OCI-LY7 (cell line): ENCODE data around the gene SESN2. TPM values are rescaled to one million over a fixed set of nuclear protein-coding genes. Genes with fewer than 3 reads are reported as not detected.
"Not testable (repeated sequence)": the region's sequence is repeated elsewhere in the genome, so short reads cannot be mapped to it uniquely, and the experiment has no call there.

Source experiments
- BruUV-seq: library from RNA; stranded (reverse); fragments of 400-500 nt; replicated peaks from 2 replicates; lab custom pipeline; 2021; lab: Mats Ljungman, UMichigan
- CTCF ChIA-PET: fragments of 300-600 bp; sonication (Branson Sonifier 250); formaldehyde crosslinking; loops from one replicate; lab custom pipeline; 2022; ENCODE audit warnings: antibody characterized with exemption; ENCODE audit not compliant: unreplicated experiment; lab: Charles Lee
- POLR2A ChIA-PET: fragments of 300-600 bp; sonication (Branson Sonifier 250); formaldehyde crosslinking; loops from one replicate; lab custom pipeline; 2022; ENCODE audit warnings: antibody characterized with exemption; lab: Charles Lee
- DNase-seq: peaks from one replicate; pipeline ENCODE4 v3.0.0-alpha.2; 2015; ENCODE audit warnings: low spot score
- H2AFZ ChIP-seq: fragments of 200-600 bp; sonication (generic), shearing (Covaris generic); 2 replicates; pipeline ENCODE4 v1.6.1; 2014; ENCODE audit warnings: mild to moderate bottlenecking, antibody characterized with exemption, low read length, moderate library complexity
- H3K27ac ChIP-seq: fragments of 200-600 bp; sonication (generic); 2 replicates; pipeline ENCODE4 v1.5.1; 2014; ENCODE audit warnings: mixed run types, low read depth, mild to moderate bottlenecking, moderate library complexity, low read length, inconsistent platforms; ENCODE audit not compliant: poor library complexity, severe bottlenecking
- H3K36me3 ChIP-seq: fragments of 200-600 bp; sonication (generic); 2 replicates; pipeline ENCODE4 v1.6.1; 2014; ENCODE audit warnings: mild to moderate bottlenecking, antibody characterized with exemption, low read length, moderate library complexity, mixed read lengths; ENCODE audit not compliant: insufficient read depth
- H3K4me1 ChIP-seq: fragments of 200-600 bp; sonication (generic); 2 replicates; pipeline ENCODE4 v1.5.1; 2014; ENCODE audit warnings: mild to moderate bottlenecking, low read length; ENCODE audit not compliant: insufficient read depth, poor library complexity, severe bottlenecking
- H3K4me2 ChIP-seq: fragments of 200-600 bp; sonication (generic); 2 replicates; pipeline ENCODE4 v1.6.1; 2014; ENCODE audit warnings: mild to moderate bottlenecking, low read length
- H3K4me3 ChIP-seq: fragments of 200-600 bp; sonication (generic); 2 replicates; pipeline ENCODE4 v1.5.1; 2014; ENCODE audit warnings: mild to moderate bottlenecking, low read depth, low read length; ENCODE audit not compliant: poor library complexity, severe bottlenecking
- H3K79me2 ChIP-seq: fragments of 200-600 bp; sonication (generic); 2 replicates; pipeline ENCODE4 v1.6.1; 2016; ENCODE audit warnings: low read depth, mild to moderate bottlenecking, low read length, moderate library complexity, mixed read lengths; ENCODE audit not compliant: insufficient read depth
- H3K9me2 ChIP-seq: fragments of 200-600 bp; sonication (generic); 2 replicates; pipeline ENCODE4 v1.6.1; 2016; ENCODE audit warnings: mild to moderate bottlenecking, low read length, mixed read lengths; ENCODE audit not compliant: insufficient read depth
- H3K9me3 ChIP-seq: fragments of 200-600 bp; sonication (generic); 2 replicates; pipeline ENCODE4 v1.6.1; 2014; ENCODE audit warnings: mild to moderate bottlenecking, mixed run types, low read length, mixed read lengths
- H4K20me1 ChIP-seq: fragments of 200-600 bp; sonication (generic); 2 replicates; pipeline ENCODE4 v1.6.1; 2014; ENCODE audit warnings: mild to moderate bottlenecking, antibody characterized with exemption, low read length, moderate library complexity, mixed read lengths; ENCODE audit not compliant: insufficient read depth
- EZH2phosphoT487 ChIP-seq: fragments of 200-600 bp; sonication (generic); IDR thresholded peaks from 2 replicates; pipeline ENCODE4 v1.6.1; 2018; ENCODE audit warnings: low read depth, borderline replicate concordance, mild to moderate bottlenecking, mixed run types, antibody characterized with exemption, low read length, moderate library complexity, mixed read lengths
- intact Hi-C: fragments of 100-400 bp; cut with micrococcal nuclease; formaldehyde crosslinking; loops from one replicate; pipeline ENCODE4 v1.10.0; 2022; ENCODE audit not compliant: unreplicated experiment
- total RNA-seq, 2 experiments: library from RNA; depleted of rRNA in 1 of 2; stranded (reverse); fragments of >200 nt in 1 of 2; shearing (Covaris generic) in 1 of 2; gene quantifications; 2 replicates each; pipeline ENCODE4 v1.2.3, GENCODE V29; 2014 to 2022
- TF ChIP-seq, protein P1 (sequence below): fragments of 200-600 bp; sonication (generic); conservative IDR thresholded peaks from 2 replicates; pipeline ENCODE4 v1.5.1; 2014; ENCODE audit warnings: mild to moderate bottlenecking, antibody characterized with exemption, low read length, moderate library complexity, mixed read lengths

The SESN2 gene
- total RNA-seq, 2 experiments from 2014 or later: 22.8 to 41.2 TPM

- ChIA-PET CTCF (no interaction called here), POLR2A (interaction anchor here (0.5 to 2.5 kb wide), 8 partner anchors 9 to 383 kb away, joined by 3 to 14 read pairs (median 4); no protein-coding TSS in a partner anchor)
- DNase-seq: peak; percentile 31
- H4K20me1 ChIP-seq: no peaks in the 10 kb centered on the region
- H3K36me3 ChIP-seq: peaks cover 11% of the 10 kb centered on the region
- peaks cover 37% of the 10 kb centered on the region for H3K4me1 ChIP-seq
- peaks cover 14% of the 10 kb centered on the region; the same call in 1 of the 2 replicates for H3K79me2 ChIP-seq
- peak overlapping the region; percentile 38; the same call in 1 of the 2 replicates for H2AFZ ChIP-seq
- H3K27ac ChIP-seq: peak overlapping the region; percentile 61
- H3K9me2 ChIP-seq: no peaks in the 10 kb centered on the region
- no peaks in the 10 kb centered on the region for H3K9me3 ChIP-seq
- peak overlapping the region; percentile 60 for H3K4me2 ChIP-seq
- intact Hi-C loops: no loop called here
- H3K4me3 ChIP-seq: no peak overlapping the region
- TF ChIP-seq, protein P1, sequence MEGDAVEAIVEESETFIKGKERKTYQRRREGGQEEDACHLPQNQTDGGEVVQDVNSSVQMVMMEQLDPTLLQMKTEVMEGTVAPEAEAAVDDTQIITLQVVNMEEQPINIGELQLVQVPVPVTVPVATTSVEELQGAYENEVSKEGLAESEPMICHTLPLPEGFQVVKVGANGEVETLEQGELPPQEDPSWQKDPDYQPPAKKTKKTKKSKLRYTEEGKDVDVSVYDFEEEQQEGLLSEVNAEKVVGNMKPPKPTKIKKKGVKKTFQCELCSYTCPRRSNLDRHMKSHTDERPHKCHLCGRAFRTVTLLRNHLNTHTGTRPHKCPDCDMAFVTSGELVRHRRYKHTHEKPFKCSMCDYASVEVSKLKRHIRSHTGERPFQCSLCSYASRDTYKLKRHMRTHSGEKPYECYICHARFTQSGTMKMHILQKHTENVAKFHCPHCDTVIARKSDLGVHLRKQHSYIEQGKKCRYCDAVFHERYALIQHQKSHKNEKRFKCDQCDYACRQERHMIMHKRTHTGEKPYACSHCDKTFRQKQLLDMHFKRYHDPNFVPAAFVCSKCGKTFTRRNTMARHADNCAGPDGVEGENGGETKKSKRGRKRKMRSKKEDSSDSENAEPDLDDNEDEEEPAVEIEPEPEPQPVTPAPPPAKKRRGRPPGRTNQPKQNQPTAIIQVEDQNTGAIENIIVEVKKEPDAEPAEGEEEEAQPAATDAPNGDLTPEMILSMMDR: no peak
- no peak for TF ChIP-seq EZH2phosphoT487
- no TSS peak for BruUV-seq
These were observed 67.2 kb downstream of the SESN2 start for GRCh38 chr1:28326515-28326914.

GRCh38 chr1:28326984-28327383, 67.7 kb downstream of the SESN2 start:
- Histone ChIP-seq H3K9me2 (no peaks in the 10 kb centered on the region), H3K9me3 (no peaks in the 10 kb centered on the region), H2AFZ (peak overlapping the region; percentile 38; the same call in 1 of the 2 replicates), H4K20me1 (no peaks in the 10 kb centered on the region), H3K27ac (peak overlapping the region; percentile 61), H3K4me1 (peaks cover 37% of the 10 kb centered on the region), H3K79me2 (peaks cover 14% of the 10 kb centered on the region; the same call in 1 of the 2 replicates), H3K4me2 (peak overlapping the region; percentile 60), H3K4me3 (no peak overlapping the region), H3K36me3 (peaks cover 16% of the 10 kb centered on the region)
- no TSS peak for BruUV-seq
- intact Hi-C loops: no loop called here
- TF ChIP-seq, protein P1: no peak
- no peak for TF ChIP-seq EZH2phosphoT487
- DNase-seq: peak; percentile 20
- ChIA-PET POLR2A (interaction anchor here (0.5 to 2.5 kb wide), 7 partner anchors 9 to 383 kb away, joined by 3 to 14 read pairs (median 4); no protein-coding TSS in a partner anchor), CTCF (no interaction called here)

DNA sequence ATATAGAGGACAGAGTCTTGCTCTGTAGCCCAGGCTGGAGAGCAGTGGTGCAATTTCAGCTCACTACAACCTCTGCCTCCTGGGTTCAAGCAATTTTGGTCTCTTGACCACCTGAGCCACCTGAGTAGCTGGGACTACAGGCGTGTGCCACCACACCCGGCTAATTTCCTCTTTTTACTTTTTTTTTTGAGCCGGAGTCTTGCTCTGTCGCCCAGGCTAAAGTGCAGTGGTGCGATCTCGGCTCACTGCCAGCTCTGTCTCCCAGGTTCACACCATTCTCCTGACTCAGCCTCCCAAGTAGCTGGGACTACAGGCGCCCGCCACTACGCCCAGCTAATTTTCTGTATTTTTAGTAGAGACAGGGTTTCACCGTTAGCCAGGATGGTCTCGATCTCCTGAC, 68.1 kb downstream of the SESN2 start:
- Histone ChIP-seq H3K4me2 (peak overlapping the region; percentile 60), H3K79me2 (peaks cover 14% of the 10 kb centered on the region; the same call in 1 of the 2 replicates), H2AFZ (0 out of 2 replicates have a peak overlapping the region, but pooled peaks have one; percentile 38), H3K4me1 (peaks cover 37% of the 10 kb centered on the region), H3K4me3 (peak overlapping the region; percentile 88), H3K36me3 (peaks cover 21% of the 10 kb centered on the region), H3K27ac (peak overlapping the region; percentile 61)
- POLR2A ChIA-PET: interaction anchor here (0.7 to 2.5 kb wide), 6 partner anchors 10 to 317 kb away, joined by 3 to 14 read pairs (median 4); no protein-coding TSS in a partner anchor
- peak; percentile 58 for DNase-seq
- intact Hi-C loops, H4K20me1 ChIP-seq, H3K9me2 ChIP-seq, H3K9me3 ChIP-seq, CTCF ChIA-PET, BruUV-seq: not testable (repeated sequence)
